Caco-2 (cell line): Measurements from ENCODE around the gene PRKAR1B. TPM values are rescaled to one million over a fixed set of nuclear protein-coding genes. Genes with fewer than 3 reads are reported as not detected.

ENCODE experiments used
- BruUV-seq: library from RNA; stranded (reverse); fragments of 400-500 nt; replicated peaks from 2 replicates; lab custom pipeline; 2021; lab: Mats Ljungman, UMichigan
- CTCF ChIA-PET: fragments of 300-600 bp; sonication (Branson Sonifier 250); formaldehyde crosslinking; loops from one replicate; lab custom pipeline; 2022; ENCODE audit warnings: antibody characterized with exemption; lab: Charles Lee
- POLR2A ChIA-PET: fragments of 300-600 bp; sonication (Branson Sonifier 250); formaldehyde crosslinking; loops from one replicate; lab custom pipeline; 2022; ENCODE audit warnings: antibody characterized with exemption; lab: Charles Lee
- DNase-seq, 2 experiments: peaks; one replicate each; pipeline versions ENCODE4 v3.0.0 to v3.0.0-alpha.2; 2020 to 2022
- H3K27me3 ChIP-seq: replicated peaks from 2 replicates; pipeline ENCODE4 v1.6.0; 2011; ENCODE audit warnings: low read length; ENCODE audit not compliant: control insufficient read depth, insufficient read depth
- H3K36me3 ChIP-seq: 2 replicates; pipeline ENCODE4 v1.5.1; 2011; ENCODE audit warnings: low read length; ENCODE audit not compliant: control insufficient read depth, insufficient read depth
- H3K4me1 ChIP-seq: fragments of 250-450 bp; sonication (Bioruptor Pico); 2 replicates; pipeline ENCODE4 v1.5.1; 2020; ENCODE audit warnings: mild to moderate bottlenecking
- H3K4me3 ChIP-seq: 2 replicates; pipeline ENCODE4 v1.5.1; 2011; ENCODE audit warnings: low read depth, mild to moderate bottlenecking, control low read depth, low read length
- H3K9me3 ChIP-seq: fragments of 250-450 bp; sonication (Bioruptor Pico); 2 replicates; pipeline ENCODE4 v1.5.1; 2020; ENCODE audit warnings: mild to moderate bottlenecking, moderate library complexity
- H3K27ac Mint-ChIP-seq: one replicate; pipeline ENCODE4 v1.8.0; 2022; ENCODE audit warnings: mixed read lengths; ENCODE audit not compliant: unreplicated experiment
- H3K27me3 Mint-ChIP-seq: one replicate; pipeline ENCODE4 v1.8.0; 2022; ENCODE audit warnings: mixed read lengths; ENCODE audit not compliant: insufficient read depth, unreplicated experiment
- H3K36me3 Mint-ChIP-seq: one replicate; pipeline ENCODE4 v1.8.0; 2022; ENCODE audit warnings: mild to moderate bottlenecking, mixed read lengths; ENCODE audit not compliant: insufficient read depth, unreplicated experiment
- H3K4me1 Mint-ChIP-seq: one replicate; pipeline ENCODE4 v1.8.0; 2022; ENCODE audit warnings: low read depth, mixed read lengths; ENCODE audit not compliant: unreplicated experiment
- H3K4me3 Mint-ChIP-seq: one replicate; pipeline ENCODE4 v1.8.0; 2022; ENCODE audit warnings: mild to moderate bottlenecking, moderate library complexity, mixed read lengths; ENCODE audit not compliant: unreplicated experiment
- H3K9me3 Mint-ChIP-seq: one replicate; pipeline ENCODE4 v1.8.0; 2022; ENCODE audit warnings: mixed read lengths; ENCODE audit not compliant: unreplicated experiment
- CTCF ChIP-seq, 2 experiments: fragments of 200-600 bp in 1 of 2; IDR thresholded peaks; 1 replicate in 1 of 2; 2 replicates in 1 of 2; pipeline versions ENCODE4 v1.5.1 to v1.8.0; 2011 to 2022; ENCODE audit warnings: antibody characterized with exemption in 1 of 2, control low read depth in 1 of 2, inconsistent platforms in 1 of 2, low read depth in 1 of 2, low read length in 1 of 2, mild to moderate bottlenecking in 1 of 2, moderate library complexity in 1 of 2; ENCODE audit not compliant: insufficient read depth in 1 of 2, severe bottlenecking in 1 of 2, unreplicated experiment in 1 of 2
- intact Hi-C: fragments of 100-400 bp; cut with micrococcal nuclease; formaldehyde crosslinking; loops from one replicate; pipeline ENCODE4 v1.10.0; 2022; ENCODE audit not compliant: unreplicated experiment
- total RNA-seq: library from RNA; stranded (reverse); gene quantifications from 2 replicates; pipeline ENCODE4 v1.2.3, GENCODE V29; 2022

Gene PRKAR1B
- total RNA-seq, 1 experiment from 2014 or later, result 56.6 TPM

GRCh38 chr7:510131-510481, 217.0 kb downstream of the PRKAR1B start:
- Mint-ChIP-seq H3K4me3 (no peak overlapping the region), H3K36me3 (peaks cover 81% of the 10 kb centered on the region), H3K4me1 (peaks cover 5% of the 10 kb centered on the region), H3K27ac (no peak overlapping the region), H3K27me3 (no peaks in the 10 kb centered on the region), H3K9me3 (no peaks in the 10 kb centered on the region)
- TF ChIP-seq CTCF (IDR thresholded peaks at IDR 0.05; ENCODE audit: insufficient read depth in 1 of 2, low read depth in 1 of 2, low read length in 1 of 2, severe bottlenecking in 1 of 2, unreplicated experiment in 1 of 2), result no peak
- Histone ChIP-seq H3K4me3 (no peak overlapping the region), H3K36me3 (no peaks in the 10 kb centered on the region; the same call in none of the 2 replicates), H3K4me1 (peaks cover 19% of the 10 kb centered on the region), H3K9me3 (no peaks in the 10 kb centered on the region), H3K27me3 (no peaks in the 10 kb centered on the region)
- no TSS peak for BruUV-seq
- ChIA-PET POLR2A (no interaction called here), CTCF (interaction anchor here (1.0 kb wide), 1 partner anchor 168 kb away, joined by 4 read pairs; no protein-coding TSS in a partner anchor)
- peak in 1 of 2 experiments; percentile 32 for DNase-seq
- intact Hi-C loops, result no loop called here

- Mint-ChIP-seq H3K9me3 (no peaks in the 10 kb centered on the region), H3K36me3 (peaks cover 80% of the 10 kb centered on the region), H3K27me3 (no peaks in the 10 kb centered on the region), H3K4me1 (peaks cover 9% of the 10 kb centered on the region), H3K27ac (no peak overlapping the region), H3K4me3 (no peak overlapping the region)
- ChIA-PET CTCF (interaction anchor here (0.6 to 1.0 kb wide), 2 partner anchors 167 to 714 kb away, joined by 4 read pairs; no protein-coding TSS in a partner anchor), POLR2A (no interaction called here)
- intact Hi-C loops, result no loop called here
- no peaks in the 10 kb centered on the region for H3K9me3 ChIP-seq
- TF ChIP-seq CTCF (IDR thresholded peaks at IDR 0.05; ENCODE audit: insufficient read depth in 1 of 2, low read depth in 1 of 2, low read length in 1 of 2, severe bottlenecking in 1 of 2, unreplicated experiment in 1 of 2), result no peak
- H3K36me3 ChIP-seq, result no peaks in the 10 kb centered on the region; the same call in none of the 2 replicates
- peaks cover 21% of the 10 kb centered on the region for H3K4me1 ChIP-seq
- DNase-seq, result peak in 1 of 2 experiments; percentile 33
- no peaks in the 10 kb centered on the region for H3K27me3 ChIP-seq
- H3K4me3 ChIP-seq, result no peak overlapping the region
- no TSS peak for BruUV-seq
Observed at GRCh38 chr7:509426-510130, 217.5 kb downstream of the PRKAR1B start.

GRCh38 chr7:508461-509170, 218.5 kb downstream of the PRKAR1B start:
- Mint-ChIP-seq H3K9me3 (no peaks in the 10 kb centered on the region), H3K4me3 (no peak overlapping the region), H3K4me1 (peaks cover 15% of the 10 kb centered on the region), H3K27me3 (no peaks in the 10 kb centered on the region), H3K36me3 (peaks cover 77% of the 10 kb centered on the region), H3K27ac (no peak overlapping the region)
- POLR2A ChIA-PET, result no interaction called here
- Histone ChIP-seq H3K4me3 (no peak overlapping the region), H3K27me3 (no peaks in the 10 kb centered on the region), H3K4me1 (peaks cover 29% of the 10 kb centered on the region), H3K9me3 (no peaks in the 10 kb centered on the region), H3K36me3 (no peaks in the 10 kb centered on the region; the same call in none of the 2 replicates)
- DNase-seq, result peak in 1 of 2 experiments; percentile 29
- intact Hi-C loops, result no loop called here
- CTCF ChIA-PET, result no interaction called here
- BruUV-seq, result no TSS peak
- no peak for TF ChIP-seq CTCF (IDR thresholded peaks at IDR 0.05; ENCODE audit: insufficient read depth in 1 of 2, low read depth in 1 of 2, low read length in 1 of 2, severe bottlenecking in 1 of 2, unreplicated experiment in 1 of 2)
